Measurements from ENCODE around the gene IFNGR2.

- TF ChIP-seq EZH2phosphoT487 (IDR thresholded peaks at IDR 0.05; ENCODE audit: insufficient read depth, low read depth) (no peak), EZH2 (IDR thresholded peaks at IDR 0.05; ENCODE audit: insufficient read depth, poor library complexity, severe bottlenecking) (no peak)
Observed at GRCh38 chr21:33449616-33450015, 46.4 kb downstream of the IFNGR2 start.

Measured in GM23248 (cell line).